Activated CD4-positive, alpha-beta memory T cell treated with anti-CD3 and anti-CD28 coated beads for 36 hours (primary cell): ENCODE results near the gene POSTN. TPM values are rescaled to one million over a fixed set of nuclear protein-coding genes. Genes with fewer than 3 reads are reported as not detected.

ENCODE experiments used
- CTCF ChIA-PET: fragments of 350-600 bp; sonication (Branson Sonifier 250); formaldehyde crosslinking; loops from one replicate; lab custom pipeline; 2021; ENCODE audit warnings: antibody characterized with exemption, inconsistent platforms; lab: Charles Lee
- POLR2A ChIA-PET: fragments of 350-600 bp; sonication (Branson Sonifier 250); formaldehyde crosslinking; loops from one replicate; lab custom pipeline; 2021; ENCODE audit warnings: antibody characterized with exemption; lab: Charles Lee
- DNase-seq: peaks from one replicate; pipeline ENCODE4 v3.0.0-alpha.2; 2020
- H3K27ac Mint-ChIP-seq: one replicate; pipeline ENCODE4 v1.8.0; 2021; ENCODE audit warnings: mixed read lengths
- H3K27me3 Mint-ChIP-seq: one replicate; pipeline ENCODE4 v1.8.0; 2021; ENCODE audit warnings: mixed read lengths
- H3K36me3 Mint-ChIP-seq: one replicate; pipeline ENCODE4 v1.8.0; 2021; ENCODE audit warnings: mixed read lengths
- H3K4me1 Mint-ChIP-seq: one replicate; pipeline ENCODE4 v1.8.0; 2021; ENCODE audit warnings: low read depth, mixed read lengths
- H3K4me3 Mint-ChIP-seq: one replicate; pipeline ENCODE4 v1.8.0; 2021; ENCODE audit warnings: mild to moderate bottlenecking, mixed read lengths
- H3K9me3 Mint-ChIP-seq: one replicate; pipeline ENCODE4 v1.8.0; 2021; ENCODE audit warnings: mixed read lengths
- intact Hi-C: fragments of 100-400 bp; cut with micrococcal nuclease; formaldehyde crosslinking; loops from one replicate; pipeline ENCODE4 v1.15.1; 2023
- total RNA-seq, 2 experiments: library from RNA; stranded (reverse); gene quantifications; one replicate each; pipeline ENCODE4 v1.2.3, GENCODE V29; 2021

The POSTN gene
- total RNA-seq, 2 experiments from 2014 or later: not detected

GRCh38 chr13:37534676-37535075 lies 63.9 kb downstream of the POSTN start:
- Mint-ChIP-seq H3K36me3 (no peaks in the 10 kb centered on the region), H3K9me3 (peaks cover 16% of the 10 kb centered on the region), H3K27ac (no peak overlapping the region), H3K4me3 (no peak overlapping the region), H3K4me1 (no peaks in the 10 kb centered on the region), H3K27me3 (no peaks in the 10 kb centered on the region)
- ChIA-PET POLR2A (no interaction called here), CTCF (interaction anchor here (1.0 kb wide), 1 partner anchor 14 kb away, joined by 3 read pairs; no protein-coding TSS in a partner anchor)
- no peak for DNase-seq
- intact Hi-C loops: no loop called here

DNA sequence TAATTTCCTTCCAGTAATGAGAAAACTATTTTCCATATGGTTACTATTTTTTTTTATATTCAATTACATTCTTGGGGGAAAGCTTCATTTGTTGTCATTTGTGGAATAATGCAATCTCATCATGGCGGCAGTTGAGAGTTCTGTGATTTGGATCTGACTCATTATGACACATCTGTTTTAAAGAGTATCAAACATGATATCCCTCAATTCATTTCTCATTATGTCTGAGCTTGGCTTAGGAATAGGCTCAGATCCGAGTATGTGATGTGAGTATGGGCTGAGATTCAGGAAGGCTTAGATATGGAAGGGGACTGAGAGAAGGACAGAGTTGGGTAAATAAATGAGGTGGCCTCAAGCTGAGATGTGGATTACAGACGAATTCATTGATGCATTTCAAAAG lies 64.4 kb downstream of the POSTN start:
- POLR2A ChIA-PET: no interaction called here
- DNase-seq: no peak
- no peaks in the 10 kb centered on the region for H3K4me1 Mint-ChIP-seq

GRCh38 chr13:37531049-37531448 lies 67.5 kb downstream of the POSTN start:
- Mint-ChIP-seq H3K36me3 (no peaks in the 10 kb centered on the region), H3K4me3 (no peak overlapping the region), H3K4me1 (no peaks in the 10 kb centered on the region), H3K27ac (no peak overlapping the region), H3K9me3 (peaks cover 13% of the 10 kb centered on the region), H3K27me3 (no peaks in the 10 kb centered on the region)
- intact Hi-C loops: no loop called here
- no peak for DNase-seq
- CTCF ChIA-PET: no interaction called here
- POLR2A ChIA-PET: no interaction called here

More for the DNA sequence above, 64.4 kb downstream of the POSTN start:
- intact Hi-C loops: no loop called here
- H3K36me3 Mint-ChIP-seq: no peaks in the 10 kb centered on the region
- no peak overlapping the region for H3K4me3 Mint-ChIP-seq
- CTCF ChIA-PET: interaction anchor here (1.0 kb wide), 1 partner anchor 13 kb away, joined by 3 read pairs; no protein-coding TSS in a partner anchor
- no peak overlapping the region for H3K27ac Mint-ChIP-seq
- peaks cover 16% of the 10 kb centered on the region for H3K9me3 Mint-ChIP-seq
- no peaks in the 10 kb centered on the region for H3K27me3 Mint-ChIP-seq

DNA sequence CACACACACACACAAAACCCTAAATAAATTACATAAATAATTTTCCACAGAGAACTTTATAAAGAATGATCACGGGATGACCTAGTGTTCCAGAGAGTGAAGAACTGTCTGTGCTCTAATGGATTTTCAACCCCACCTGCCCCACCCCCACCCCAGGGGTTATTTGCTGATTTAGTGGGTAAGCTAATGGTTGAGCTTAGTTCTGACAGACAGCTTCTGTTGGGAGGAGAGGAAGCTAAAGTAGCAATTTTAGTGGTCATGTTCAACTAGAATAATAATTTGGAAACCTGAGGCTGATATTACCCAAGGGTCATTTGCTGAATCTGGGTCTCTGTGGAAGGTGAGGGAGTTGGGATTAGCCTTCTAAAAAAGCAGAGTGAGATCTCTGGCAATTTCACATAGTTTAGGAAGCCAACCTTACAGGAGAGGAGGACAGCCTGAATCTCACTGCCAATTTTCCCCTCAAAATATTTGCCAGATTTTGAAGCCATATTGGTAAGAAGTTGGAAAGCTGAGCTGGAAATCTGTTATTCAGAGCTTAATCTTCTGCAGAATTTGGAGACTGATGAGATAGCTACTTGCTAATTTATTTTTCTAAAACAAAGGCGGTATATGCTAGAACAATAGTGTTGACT lies 68.7 kb downstream of the POSTN start:
- intact Hi-C loops: no loop called here
- no peak for DNase-seq
- Mint-ChIP-seq H3K9me3 (peaks cover 13% of the 10 kb centered on the region), H3K27me3 (no peaks in the 10 kb centered on the region), H3K4me1 (no peaks in the 10 kb centered on the region), H3K27ac (no peak overlapping the region), H3K4me3 (no peak overlapping the region), H3K36me3 (no peaks in the 10 kb centered on the region)
- ChIA-PET CTCF (no interaction called here), POLR2A (interaction anchor here (0.6 kb wide), 1 partner anchor 18 kb away, joined by 3 read pairs; no protein-coding TSS in a partner anchor)

- Mint-ChIP-seq H3K27ac (no peak overlapping the region), H3K27me3 (no peaks in the 10 kb centered on the region), H3K36me3 (no peaks in the 10 kb centered on the region), H3K4me1 (no peaks in the 10 kb centered on the region), H3K4me3 (no peak overlapping the region), H3K9me3 (peaks cover 7% of the 10 kb centered on the region)
- no peak for DNase-seq
- CTCF ChIA-PET: no interaction called here
- POLR2A ChIA-PET: no interaction called here
- intact Hi-C loops: no loop called here
These were observed 71.7 kb downstream of the POSTN start for GRCh38 chr13:37526710-37527473.

- Mint-ChIP-seq H3K4me3 (no peak overlapping the region), H3K4me1 (no peaks in the 10 kb centered on the region), H3K36me3 (no peaks in the 10 kb centered on the region), H3K9me3 (peaks cover 5% of the 10 kb centered on the region), H3K27me3 (no peaks in the 10 kb centered on the region), H3K27ac (no peak overlapping the region)
- intact Hi-C loops: no loop called here
- no peak for DNase-seq
- ChIA-PET POLR2A (no interaction called here), CTCF (no interaction called here)
These were observed 83.3 kb downstream of the POSTN start for GRCh38 chr13:37515226-37515625.
